ENCODE data around the gene MUC4.
"Not testable (repeated sequence)": the region's sequence is repeated elsewhere in the genome, so short reads cannot be mapped to it uniquely, and the experiment has no call there.

The MUC4 gene

DNA sequence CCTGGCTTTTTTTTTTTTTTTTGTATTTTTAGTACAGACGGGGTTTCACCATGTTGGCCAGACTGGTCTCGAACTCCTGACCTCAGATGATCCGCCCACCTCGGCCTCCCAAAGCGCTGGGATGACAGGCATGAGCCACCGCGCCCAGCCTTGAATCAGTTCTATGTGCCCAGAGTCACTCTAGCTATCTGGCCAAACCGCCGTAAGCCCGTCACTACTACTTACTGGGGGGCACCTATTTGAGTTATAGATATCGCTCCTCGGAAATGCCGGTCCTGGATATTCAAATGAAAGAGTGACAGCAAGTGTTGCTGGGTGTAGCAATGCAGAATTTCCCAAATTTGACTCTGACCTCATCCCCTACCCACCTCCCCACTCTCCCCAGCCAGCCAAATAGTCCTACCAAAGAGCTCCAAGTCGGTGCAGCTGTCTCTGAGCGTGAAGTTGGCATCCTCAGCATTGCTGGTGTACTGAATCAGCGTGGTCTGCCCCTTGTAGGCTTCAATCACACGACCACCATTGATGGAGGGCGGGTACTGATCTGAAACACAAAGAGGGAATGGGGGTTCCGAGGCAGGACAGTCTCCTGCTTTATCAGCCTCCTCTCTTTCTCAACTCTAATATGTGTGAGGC is 52.9 kb downstream of the MUC4 start:
- DNase-seq: no peak

DNA sequence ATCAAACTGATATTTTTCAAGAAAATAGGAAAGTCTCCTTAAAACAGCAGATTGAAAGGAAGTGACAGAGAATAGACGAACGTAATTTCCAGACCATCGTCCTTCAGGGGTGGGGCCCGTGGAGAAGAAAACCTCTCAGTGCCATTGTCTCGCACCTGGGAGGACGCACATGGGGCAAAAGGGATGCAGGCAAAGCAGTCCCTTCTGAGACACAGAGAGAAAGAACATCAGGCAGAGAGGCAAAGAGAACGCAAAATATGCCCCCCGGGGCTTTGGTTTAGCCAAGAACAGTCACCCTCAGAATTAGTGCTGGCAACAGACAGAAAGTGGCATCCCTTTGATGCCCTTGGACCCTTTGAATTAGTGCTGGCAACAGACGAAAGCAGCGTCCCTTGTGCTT is 53.9 kb downstream of the MUC4 start:
- no peak for DNase-seq

DNA sequence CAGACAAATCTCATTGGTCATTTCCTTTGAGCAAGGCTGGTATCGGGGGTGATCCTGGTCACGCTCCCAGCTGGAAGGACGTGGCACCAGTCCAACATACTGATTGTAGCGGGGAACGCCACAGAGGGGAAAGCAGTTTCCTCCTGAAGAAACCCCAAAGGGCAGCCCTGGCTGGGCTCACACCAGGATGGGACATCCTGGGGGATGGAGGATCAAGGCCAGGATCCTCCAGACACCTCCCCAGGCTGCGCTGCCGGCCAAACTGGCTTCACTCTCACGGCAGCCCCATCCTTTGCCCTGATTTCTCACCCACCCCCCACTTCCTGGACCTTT is 54.3 kb downstream of the MUC4 start:
- no peak for DNase-seq

DNA sequence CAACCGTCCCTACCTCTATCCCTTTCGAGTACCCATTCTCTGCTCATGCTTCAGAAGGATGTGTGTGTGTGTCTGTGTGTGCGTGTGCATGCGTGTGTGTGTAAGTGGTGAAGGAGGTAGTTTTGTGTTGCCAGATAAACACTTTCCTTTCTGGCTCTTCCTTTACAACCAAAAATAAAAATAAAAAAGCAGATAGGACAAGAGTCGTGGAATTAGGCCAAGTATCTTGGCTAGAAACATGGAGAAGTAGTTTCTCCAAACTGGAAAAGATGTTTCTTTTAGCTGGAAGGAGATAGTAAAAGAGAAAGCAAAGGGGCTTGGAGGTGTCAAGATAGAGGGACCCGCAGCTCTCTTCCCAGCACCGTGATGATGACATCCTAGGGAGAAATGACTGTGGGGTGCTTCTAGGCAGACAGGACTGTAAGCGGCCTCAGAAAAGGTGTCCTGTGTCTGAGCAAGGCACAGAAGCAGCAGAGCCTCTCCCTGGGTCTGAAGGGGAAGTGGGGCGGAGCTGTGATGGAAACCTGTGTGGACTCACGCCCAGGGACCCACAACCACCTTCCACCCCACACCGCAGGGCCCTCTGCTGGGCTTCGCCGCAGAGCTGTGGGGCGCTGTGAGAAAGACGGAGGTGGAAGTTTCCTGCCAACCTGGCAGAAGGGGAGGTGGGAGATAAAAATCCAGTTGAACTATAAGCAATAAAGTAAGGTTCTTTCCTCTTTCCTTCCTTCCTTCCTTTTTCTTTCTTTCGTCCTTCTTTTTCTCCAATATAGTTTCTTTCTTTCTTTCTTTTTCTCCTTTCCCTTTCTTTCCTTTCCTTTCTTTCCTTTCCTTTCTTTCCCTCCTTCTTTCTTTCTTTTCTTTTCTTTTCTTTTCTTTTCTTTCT is 55.7 kb downstream of the MUC4 start:
- no peak for DNase-seq

DNA sequence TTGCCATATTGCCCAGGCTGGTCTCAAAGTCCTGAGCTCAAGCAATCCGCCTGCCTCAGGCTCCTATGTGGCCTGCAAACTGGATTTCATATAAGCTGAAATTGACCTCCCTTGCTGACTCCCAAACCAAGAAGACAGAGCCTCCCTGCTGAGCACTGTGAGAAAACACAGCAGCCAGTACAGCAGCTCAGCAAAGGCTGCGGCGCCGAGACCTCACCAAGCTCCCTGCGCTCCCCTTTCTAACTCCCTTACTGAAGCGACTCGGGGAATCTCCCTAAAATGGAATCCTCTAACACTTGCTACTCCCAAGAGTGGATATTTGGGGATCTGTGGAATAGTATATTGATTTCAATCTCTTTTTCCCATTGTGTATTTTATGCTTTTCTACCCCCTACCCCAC is 56.3 kb downstream of the MUC4 start:
- DNase-seq: no peak

DNA sequence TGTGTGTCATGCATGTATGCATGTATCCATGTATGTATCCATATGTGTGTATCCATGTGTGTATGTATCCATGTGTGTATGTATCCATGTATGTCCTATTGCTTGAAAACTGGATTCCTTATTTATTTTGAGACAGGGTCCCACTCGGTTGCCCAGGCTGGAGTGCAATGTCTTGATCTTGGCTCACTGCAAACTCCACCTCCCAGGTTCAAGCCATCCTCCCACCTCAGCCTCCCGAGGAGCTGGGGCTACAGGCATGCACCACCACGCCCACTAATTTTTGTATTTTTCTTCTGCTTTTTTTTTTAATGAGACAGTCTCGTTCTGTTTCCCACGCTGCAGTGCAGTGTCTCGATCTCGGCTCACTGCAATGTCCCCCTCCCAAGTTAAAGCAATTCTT is 56.8 kb downstream of the MUC4 start:
- DNase-seq: no peak

DNA sequence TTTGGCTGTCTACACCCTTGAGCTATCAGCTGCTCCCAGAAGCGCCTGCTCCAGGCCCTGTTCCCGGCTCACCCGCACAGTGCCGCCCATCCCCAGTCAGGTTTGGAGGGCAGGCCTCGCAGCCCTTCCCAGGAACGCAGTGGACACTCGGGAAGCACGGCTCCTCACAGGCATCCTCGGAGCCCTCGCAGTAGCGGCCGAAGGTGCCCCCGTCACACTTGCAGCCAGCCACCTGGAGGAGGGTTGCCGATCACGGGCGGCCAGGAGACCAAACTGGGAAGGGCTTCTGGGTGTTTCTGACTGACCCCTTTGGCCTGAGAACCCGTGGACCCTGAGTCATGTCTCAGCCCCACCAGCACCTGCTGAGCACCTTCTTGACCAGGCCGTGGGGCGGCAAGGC is 57.6 kb downstream of the MUC4 start:
- no peak for DNase-seq

DNA sequence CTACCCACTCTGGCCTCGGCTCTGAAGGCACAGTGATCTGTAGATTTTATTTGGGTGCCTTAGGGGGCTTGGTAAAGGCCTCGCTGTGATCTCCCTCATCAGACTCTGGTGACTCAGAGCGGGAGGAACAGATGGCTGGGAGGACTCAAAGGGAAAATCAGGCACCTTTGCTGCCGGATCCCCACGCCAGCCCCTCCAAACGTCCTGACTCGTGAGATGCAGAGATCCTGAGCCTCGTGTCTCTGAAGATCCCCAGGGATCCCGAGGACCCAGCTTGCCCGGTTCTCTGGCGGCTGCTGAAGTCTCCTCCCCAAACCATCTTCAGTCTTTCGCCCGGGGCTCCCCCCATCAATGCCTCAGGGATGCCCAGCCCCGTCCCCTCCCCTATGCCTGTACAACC is 58.1 kb downstream of the MUC4 start:
- no peak for DNase-seq

DNA sequence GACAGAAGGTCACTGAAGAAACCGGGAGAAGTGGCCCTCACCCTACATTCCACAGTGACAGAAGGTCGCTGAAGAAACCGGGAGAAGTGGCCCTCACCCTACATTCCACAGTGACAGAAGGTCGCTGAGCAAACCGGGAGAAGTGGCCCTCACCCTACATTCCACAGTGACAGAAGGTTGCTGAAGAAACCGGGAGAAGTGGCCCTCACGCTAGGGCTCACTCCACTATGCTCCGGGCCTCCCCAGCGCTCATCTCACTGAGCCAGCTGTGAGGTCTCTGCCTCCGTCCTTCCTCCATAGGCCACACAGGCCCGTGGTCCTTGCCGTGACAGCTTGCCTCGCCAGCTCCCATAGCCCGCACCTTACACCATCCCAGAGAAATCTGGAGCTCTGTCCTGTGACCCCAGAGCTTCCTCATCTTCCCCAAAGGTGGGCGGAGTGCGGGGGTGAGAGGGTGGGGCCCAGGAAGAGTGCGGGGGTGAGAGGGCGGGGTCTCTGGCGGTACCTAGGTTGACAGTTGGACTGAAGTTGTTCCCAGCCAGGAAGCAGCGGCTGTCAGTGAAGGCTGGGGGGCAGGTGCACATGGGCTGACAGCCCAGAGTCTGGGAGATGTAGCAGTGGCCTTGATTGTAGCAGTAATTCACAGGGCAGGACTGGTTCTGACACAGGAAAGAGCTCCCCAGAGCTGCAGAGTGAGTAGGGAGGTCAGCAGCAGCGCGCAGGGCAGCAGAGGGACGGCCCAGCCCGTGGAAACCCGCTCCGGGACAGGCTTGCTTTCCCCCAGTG is 59.0 kb downstream of the MUC4 start:
- DNase-seq: no peak

DNA sequence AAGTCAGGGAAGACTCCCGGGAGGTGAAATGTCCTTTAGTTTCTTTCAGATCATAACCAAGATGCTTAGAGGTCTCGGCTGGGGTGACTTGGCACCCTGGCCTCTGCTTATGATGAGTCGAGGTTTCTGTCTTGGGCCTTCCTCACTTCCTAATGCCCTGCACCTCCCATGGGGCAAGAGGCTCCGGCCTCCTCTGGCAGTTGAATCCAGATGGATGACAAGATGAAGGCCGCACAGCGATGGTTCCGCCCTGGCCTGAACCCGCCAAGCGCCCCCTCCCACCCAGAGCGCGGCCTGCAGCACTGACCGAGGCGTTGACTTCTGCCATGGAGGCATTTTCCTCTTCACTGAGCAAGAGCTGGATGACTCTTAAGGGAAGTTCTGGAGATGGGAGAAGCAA is 59.7 kb downstream of the MUC4 start:
- no peak for DNase-seq

DNA sequence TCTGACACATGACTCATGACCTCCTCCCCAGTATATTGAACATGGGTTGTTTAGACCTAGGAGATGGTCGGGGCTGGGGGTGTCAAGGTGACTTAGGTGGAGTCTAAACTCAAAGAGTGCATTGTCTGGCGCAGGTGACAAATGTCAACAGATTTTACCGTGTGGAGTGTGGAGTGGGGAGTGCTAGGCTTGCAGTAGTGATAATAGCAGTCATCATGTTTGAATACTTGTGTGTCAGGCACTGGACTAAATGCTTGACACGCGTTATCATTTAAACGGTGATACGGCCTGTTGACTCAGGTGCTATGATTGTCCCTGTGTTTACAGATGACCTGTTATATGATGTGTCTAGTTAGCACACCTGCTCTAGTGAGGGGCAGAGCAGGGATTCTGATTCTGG is 60.2 kb downstream of the MUC4 start:
- no peak for DNase-seq

DNA sequence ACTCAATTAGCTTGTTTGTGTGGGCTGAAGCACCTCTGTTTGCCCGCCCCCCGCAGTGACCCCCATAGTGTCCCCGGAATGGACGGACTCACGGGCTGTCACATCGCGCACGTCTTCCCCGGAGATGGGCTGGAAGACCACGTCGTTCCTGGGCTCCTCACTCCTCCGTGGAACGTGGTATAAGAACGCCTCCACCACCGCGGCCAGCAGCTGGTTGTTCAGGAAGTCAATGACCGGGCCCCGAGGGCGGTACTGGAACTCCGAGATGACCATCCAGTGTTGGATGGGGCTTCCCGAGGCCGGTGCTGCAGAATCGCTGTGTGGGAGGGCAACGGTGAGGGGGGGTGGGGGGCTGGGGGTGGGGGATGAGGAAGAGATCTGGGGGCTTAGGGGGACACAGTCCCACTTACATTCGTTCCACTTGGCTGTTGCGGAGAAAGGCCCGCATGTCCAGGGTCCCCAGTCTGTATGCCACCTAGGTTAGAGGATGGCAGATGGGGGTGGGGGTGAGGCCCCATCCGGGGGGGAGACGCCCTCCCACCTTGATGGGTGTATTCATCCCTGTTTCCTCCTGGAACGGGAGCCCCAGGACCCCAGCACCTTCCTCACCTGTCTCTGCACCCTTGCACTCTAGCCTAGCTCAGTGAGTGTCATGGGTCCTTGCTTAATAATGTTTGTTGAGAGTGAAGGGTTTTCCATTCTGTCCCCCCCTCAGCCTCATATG is 60.8 kb downstream of the MUC4 start:
- DNase-seq: no peak

DNA sequence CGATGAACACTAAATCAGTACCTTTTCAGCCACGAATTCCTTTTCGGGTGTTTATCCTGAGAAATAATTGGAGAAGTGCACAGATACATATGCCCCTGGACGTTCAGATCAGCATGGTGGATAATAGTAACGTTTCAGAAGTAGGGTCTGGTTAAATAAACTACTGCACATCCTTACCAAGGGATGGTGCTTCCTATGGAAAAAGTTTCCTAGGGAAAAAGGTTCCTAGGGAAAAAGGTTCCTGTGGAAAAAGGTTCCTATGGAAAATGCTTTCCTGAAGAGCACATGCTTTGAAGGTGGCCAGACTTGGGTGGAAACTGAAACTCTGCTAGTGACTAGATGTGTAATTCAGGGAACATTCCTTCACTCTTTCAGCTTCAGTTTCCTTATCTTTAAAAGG is 62.6 kb downstream of the MUC4 start:
- not testable (repeated sequence) for DNase-seq

DNA sequence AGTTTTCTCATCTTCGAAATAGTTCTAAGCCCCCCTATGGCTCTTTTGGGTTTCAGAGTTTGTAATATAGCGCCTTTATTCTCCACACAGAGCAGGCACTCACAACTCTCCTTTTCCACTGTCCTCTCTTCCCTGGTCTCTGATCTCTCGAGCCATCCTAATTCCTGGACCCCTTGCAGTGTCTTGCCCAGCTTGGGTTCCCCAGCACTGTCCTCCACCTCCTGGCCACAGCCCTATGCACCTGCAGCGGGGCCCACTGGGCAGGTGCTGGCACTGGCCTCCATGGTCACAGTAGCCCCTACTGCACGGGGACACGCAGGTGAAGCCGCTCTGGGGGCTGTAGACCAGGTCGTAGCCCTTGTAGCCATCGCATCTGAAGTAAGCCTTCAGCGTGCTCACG is 63.1 kb downstream of the MUC4 start:
- DNase-seq: no peak

DNA sequence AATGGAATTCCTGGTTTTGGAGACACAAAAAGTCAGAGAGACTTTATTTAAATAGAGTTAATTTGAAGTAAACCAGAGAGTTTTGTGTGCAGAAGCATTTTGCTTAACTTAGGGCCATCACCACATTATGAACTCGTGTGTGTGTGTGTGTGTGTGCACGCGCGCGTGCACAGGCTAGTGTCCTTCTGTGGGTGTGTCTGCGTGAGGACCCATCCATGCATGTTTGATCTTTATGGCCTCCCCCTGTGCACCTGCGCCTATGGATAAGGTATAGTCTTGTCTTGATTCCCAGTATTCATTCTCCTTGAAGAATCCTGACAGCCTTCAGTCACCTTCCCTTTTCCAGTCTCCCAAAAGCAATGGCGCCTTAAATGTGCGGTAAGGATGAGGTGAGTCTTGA is 65.0 kb downstream of the MUC4 start:
- DNase-seq: no peak

DNA sequence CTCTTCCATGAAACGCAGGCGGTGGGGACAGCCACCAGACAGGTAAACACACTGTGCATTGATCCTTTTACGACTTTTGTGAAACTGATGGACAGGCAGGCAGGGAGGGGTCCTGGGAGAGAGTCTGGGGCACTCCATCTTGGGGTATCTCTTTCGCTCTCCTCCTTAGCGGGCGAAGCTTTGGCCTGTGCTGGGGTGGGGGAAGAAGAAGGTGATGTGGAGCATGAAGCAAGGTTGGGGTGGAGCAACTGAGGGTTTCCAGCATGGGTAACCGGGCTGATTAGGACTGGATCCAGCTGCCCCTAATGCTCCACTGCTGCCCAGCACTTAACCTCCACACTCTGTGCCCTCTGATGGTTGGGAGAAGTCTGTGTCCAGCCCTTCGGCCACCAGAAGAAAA is 65.4 kb downstream of the MUC4 start:
- DNase-seq: no peak

DNA sequence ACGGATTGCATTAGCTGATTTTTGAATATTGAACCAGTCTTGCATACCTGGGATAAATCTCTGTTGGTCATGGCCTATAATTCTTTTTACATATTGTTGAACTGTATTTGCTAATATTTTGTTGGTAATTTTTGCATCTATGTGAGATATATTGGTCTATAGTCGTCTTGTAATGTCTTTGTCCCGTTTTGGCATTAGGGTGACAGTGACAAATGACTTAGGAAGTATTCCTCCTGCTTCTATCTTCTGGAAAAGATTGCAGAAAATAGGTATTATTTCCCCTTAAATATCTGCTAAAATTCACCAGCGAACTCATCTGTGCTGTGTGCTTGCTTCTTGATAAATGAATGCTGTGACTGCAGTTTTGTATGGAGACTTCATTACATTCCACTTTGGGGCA is 67.3 kb downstream of the MUC4 start:
- DNase-seq: no peak

DNA sequence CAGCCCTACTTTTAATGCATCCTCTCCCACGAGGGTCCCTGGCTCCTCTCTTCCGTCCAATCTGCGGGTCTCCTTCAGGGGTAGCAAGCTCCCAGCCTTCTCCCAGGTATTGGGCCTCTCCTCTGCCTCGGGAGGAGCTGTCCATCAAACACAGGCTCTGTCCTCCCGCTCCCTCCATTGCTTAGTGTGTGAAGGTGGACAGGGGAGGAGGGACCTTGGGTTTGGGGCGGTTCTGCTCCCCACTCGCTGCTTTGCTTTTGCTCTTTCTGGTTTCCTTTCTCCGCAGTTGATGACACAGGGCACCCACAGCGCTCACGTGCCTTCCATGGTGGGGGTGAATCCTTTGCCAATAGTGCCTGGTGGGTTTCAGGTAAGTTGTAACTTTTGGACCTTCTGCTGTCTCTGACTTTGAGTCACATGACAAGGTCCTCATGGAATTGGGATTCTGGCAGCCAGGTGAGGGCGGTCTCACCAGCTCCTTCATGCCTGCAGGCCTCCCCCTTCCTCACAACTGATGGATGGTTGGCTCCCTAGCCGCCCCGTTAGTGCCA is 72.1 kb downstream of the MUC4 start:
- no peak for DNase-seq

DNA sequence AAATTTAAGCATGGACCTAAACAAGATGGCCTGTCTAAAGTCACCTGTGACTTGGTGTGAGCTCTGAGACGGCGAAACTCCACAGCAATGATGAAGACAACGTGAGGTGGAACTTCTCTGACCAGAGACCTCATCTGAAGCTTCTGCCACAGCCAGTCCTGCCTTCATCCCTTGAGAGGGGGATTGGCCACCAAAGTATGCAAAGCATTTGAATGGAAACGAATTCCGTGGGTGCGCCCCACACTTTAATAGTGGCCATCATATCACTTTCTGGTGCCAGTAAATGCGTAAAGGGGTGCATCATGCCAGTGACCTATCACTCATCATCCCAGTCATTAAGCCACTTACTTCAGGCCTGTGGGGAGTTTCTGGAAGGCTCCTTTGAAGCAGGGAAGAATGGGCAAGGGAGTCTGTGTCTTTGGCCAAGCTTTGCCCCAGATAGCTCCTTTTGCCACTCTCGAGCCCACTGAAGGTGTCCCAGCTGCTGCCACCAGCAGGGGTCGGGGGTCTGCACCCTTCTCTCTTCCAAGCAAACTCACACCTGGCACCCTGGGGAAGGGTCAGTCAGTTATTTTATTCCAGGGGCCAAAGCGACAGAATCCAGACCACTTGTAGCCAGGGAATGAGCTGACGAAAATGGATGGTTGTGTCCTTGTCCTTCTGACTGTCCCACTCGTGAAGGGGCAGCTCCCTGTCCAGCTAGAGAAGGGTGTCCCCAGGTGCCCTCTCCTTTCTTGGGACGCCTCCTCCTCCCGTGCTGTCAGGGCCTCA is 73.3 kb downstream of the MUC4 start:
- DNase-seq: no peak

DNA sequence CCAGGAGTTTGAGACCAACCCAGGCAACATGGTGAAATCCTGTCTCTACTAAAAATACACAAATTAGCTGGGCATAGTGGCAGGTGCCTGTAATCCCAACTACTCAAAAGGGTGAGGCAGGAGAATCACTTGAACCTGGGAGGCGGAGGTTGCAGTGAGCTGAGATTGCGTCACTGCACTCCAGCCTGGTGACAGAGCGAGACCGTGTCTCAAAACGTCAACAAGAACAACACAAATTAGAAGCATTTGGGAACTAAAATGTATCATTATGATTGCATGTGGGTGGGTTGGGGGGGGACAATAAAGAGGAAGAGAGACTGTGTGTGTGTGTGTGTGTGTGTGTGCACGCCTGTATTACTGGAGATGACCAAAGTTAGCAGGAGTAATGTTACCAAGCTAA is 73.9 kb downstream of the MUC4 start:
- DNase-seq: not testable (repeated sequence)

DNA sequence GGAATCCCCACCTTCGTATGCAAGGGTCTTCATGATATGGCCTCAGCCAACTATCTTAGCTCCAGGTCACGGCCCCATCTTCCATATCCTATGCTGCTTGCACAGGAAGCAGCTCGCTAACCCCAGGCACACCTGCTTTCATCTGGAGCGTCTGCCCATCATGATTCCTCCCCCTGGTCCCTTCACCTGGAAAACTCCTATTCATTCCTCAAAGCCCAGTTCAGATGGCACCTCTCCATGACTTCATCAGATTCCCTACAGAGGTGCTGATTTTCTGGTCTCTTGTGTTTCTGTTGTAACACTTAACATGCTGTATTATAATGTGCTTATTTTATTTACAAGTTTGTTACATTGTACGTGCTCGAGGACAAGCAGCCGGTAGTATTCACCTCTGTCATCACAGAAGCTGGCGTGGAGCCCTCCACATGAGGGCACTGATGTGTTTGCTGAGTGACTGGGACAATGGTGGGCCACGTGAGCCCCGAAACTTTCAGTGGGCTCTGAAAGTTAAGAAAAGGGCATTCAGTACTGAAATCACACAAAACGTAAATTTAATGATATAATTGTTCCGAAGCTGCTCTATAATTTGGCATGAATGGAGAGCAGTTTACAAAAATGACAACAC is 74.8 kb downstream of the MUC4 start:
- no peak for DNase-seq

Measured in hippocampal formation (tissue), 2 donors.